Heart left ventricle (tissue), 13 donors: ENCODE measurements around the gene DCPS.

Source experiments
- CTCF ChIP-seq, 12 donors: fragments of 200-600 bp; sonication (generic) in 4 of 12; IDR thresholded peaks; one replicate each; pipeline versions ENCODE4 v1.5.0 to v1.8.0; 2018 to 2022; ENCODE audit warnings: antibody characterized with exemption in 12 of 12, mild to moderate bottlenecking in 5 of 12
- POLR2A ChIP-seq, 2 donors: fragments of 450-650 bp; IDR thresholded peaks; one replicate each; pipeline ENCODE4 v1.6.1; 2017; ENCODE audit warnings: antibody characterized with exemption in 2 of 2, mild to moderate bottlenecking in 2 of 2, moderate library complexity in 2 of 2
- donor health status: ischemic (EF 13 %, LVEDD 7.1; RV severe dilation, severe dysfunction).
- donor health status: DM: no; HTN: yes; CAD: no.
- donor health status: DM: no; HTN: no; CAD: no.
- donor health status: ischemic (EF 25% LVEDD 6.9; RV normal size, moderate dysfunction).
- donor health status: ischemic (EF 25% LVEDD 5.7; RV mildly dilated, moderate dysfunction).
- donor health status: ischemic (EF 35%, LVEDD 5.7; RV mildly dilated, moderate dysfunction).
- donor health status: nonischemic (EF 11% LVEDD 7.7; RV severe dilation, severe dysfunction).
- donor health status: DM: yes; HTN: yes; CAD: no.
- donor health status: PGD.
- donor health status: ischemic (EF 29% LVEDD 5.4; RV normal size, mild dysfunction).
- donor health status: nonischemic (EF 23%, LVEDD 6.1; RV moderate dilation, normal function).

GRCh38 chr11:126254819-126255218 is 49.0 kb upstream of the DCPS start:
- TF ChIP-seq CTCF (IDR thresholded peaks at IDR 0.05), result no peak
- TF ChIP-seq POLR2A (IDR thresholded peaks at IDR 0.05), result no peak
